Measurements from ENCODE around the gene NAB1.

NAB1 gene

GRCh38 chr2:190678444-190679162 is 29.7 kb downstream of the NAB1 start:
- no peak for TF ChIP-seq CTCF (IDR thresholded peaks at IDR 0.05)
- Histone ChIP-seq H3K4me3 (peak overlapping the region; percentile 58), H3K27ac (peak overlapping the region; percentile 46 to 47)
- DNase-seq (ENCODE audit: low spot score) = no peak

GRCh38 chr2:190679391-190679790 is 30.5 kb downstream of the NAB1 start:
- no peak for DNase-seq (ENCODE audit: low spot score)
- H3K4me3 ChIP-seq = no peak overlapping the region
- TF ChIP-seq CTCF (IDR thresholded peaks at IDR 0.05) = no peak
- no peak overlapping the region for H3K27ac ChIP-seq

GRCh38 chr2:190679813-190680591 is 31.1 kb downstream of the NAB1 start:
- no peak overlapping the region for H3K4me3 ChIP-seq
- TF ChIP-seq CTCF (IDR thresholded peaks at IDR 0.05) = no peak
- H3K27ac ChIP-seq = no peak overlapping the region
- no peak for DNase-seq (ENCODE audit: low spot score)

- no peak for DNase-seq (ENCODE audit: low spot score)
- H3K27ac ChIP-seq = no peak overlapping the region
- no peak for TF ChIP-seq CTCF (IDR thresholded peaks at IDR 0.05)
- no peak overlapping the region for H3K4me3 ChIP-seq
Observed at GRCh38 chr2:190682168-190682567, 33.3 kb downstream of the NAB1 start.

GRCh38 chr2:190683802-190684201 is 34.9 kb downstream of the NAB1 start:
- H3K4me3 ChIP-seq = no peak overlapping the region
- DNase-seq (ENCODE audit: low spot score) = no peak
- H3K27ac ChIP-seq = no peak overlapping the region
- TF ChIP-seq CTCF (IDR thresholded peaks at IDR 0.05) = no peak

- no peak for DNase-seq (ENCODE audit: low spot score)
- no peak for TF ChIP-seq CTCF (IDR thresholded peaks at IDR 0.05)
- H3K27ac ChIP-seq = no peak overlapping the region
- H3K4me3 ChIP-seq = no peak overlapping the region
Observed at GRCh38 chr2:190684931-190685330, 36.0 kb downstream of the NAB1 start.

- no peak overlapping the region for H3K4me3 ChIP-seq
- no peak overlapping the region for H3K27ac ChIP-seq
- DNase-seq (ENCODE audit: low spot score) = no peak
- TF ChIP-seq CTCF (IDR thresholded peaks at IDR 0.05) = no peak
Observed at GRCh38 chr2:190685333-190685732, 36.5 kb downstream of the NAB1 start.

Data from coronary artery (tissue), 2 donors.